HepG2 (cell line): ENCODE results near the gene IMP3. TPM values are rescaled to one million over a fixed set of nuclear protein-coding genes. Genes with fewer than 3 reads are reported as not detected.

Experiments
- ATAC-seq: fragments of 200-7000 bp; cut with Tn5 transposase; 3 replicates; pipeline ENCODE4 v1.9.1; 2020; ENCODE audit warnings: mild to moderate bottlenecking, moderate library complexity
- BruUV-seq: library from RNA; stranded (reverse); fragments of 400-500 nt; replicated peaks from 2 replicates; lab custom pipeline; 2021; lab: Mats Ljungman, UMichigan
- CTCF ChIA-PET: fragments of 300-600 bp; formaldehyde crosslinking; extraction: SDS; loops from one replicate; lab custom pipeline; 2021; ENCODE audit warnings: low total read pairs, inconsistent platforms, low intra/inter-chr PET ratio; lab: Yijun Ruan, JAX
- POLR2A ChIA-PET: fragments of 350-600 bp; sonication (Branson Sonifier 250); formaldehyde crosslinking; loops from one replicate; lab custom pipeline; 2020; ENCODE audit warnings: antibody characterized with exemption, inconsistent platforms; lab: Yijun Ruan, JAX
- DNase-seq: peaks from one replicate; pipeline ENCODE4 v3.0.0-alpha.2; 2015; ENCODE audit warnings: low spot score
- FAIRE-seq: peaks from 3 replicates; lab custom pipeline; 2011; peaks lifted over from hg19 to GRCh38; lab: Jason Lieb, UNC
- H2AFZ ChIP-seq: one replicate; pipeline ENCODE4 v1.6.1; 2011; ENCODE audit warnings: low read length, inconsistent platforms
- H3K27ac ChIP-seq: fragments of 300-600 bp; 3 replicates; pipeline ENCODE4 v1.8.0; 2011; ENCODE audit warnings: mixed run types, mild to moderate bottlenecking, mixed read lengths, low read length, inconsistent platforms; ENCODE audit not compliant: insufficient read depth; ENCODE audit errors: extremely low read length
- H3K27me3 ChIP-seq, 2 experiments: fragments of 200-600 bp in 1 of 2; 2 replicates in 1 of 2; 3 replicates in 1 of 2; pipeline versions ENCODE4 v1.6.0 to v1.8.0; 2011; ENCODE audit warnings: low read length in 2 of 2, mild to moderate bottlenecking in 2 of 2, moderate library complexity in 2 of 2, inconsistent platforms in 1 of 2; ENCODE audit not compliant: insufficient read depth in 2 of 2, control insufficient read depth in 1 of 2
- H3K36me3 ChIP-seq, 2 experiments: fragments of 200-600 bp in 1 of 2; replicated peaks in 1 of 2; 2 replicates in 1 of 2; 3 replicates in 1 of 2; pipeline versions ENCODE4 v1.5.1 to v1.8.0; 2011; ENCODE audit warnings: low read length in 2 of 2, inconsistent platforms in 1 of 2; ENCODE audit not compliant: insufficient read depth in 2 of 2, control insufficient read depth in 1 of 2
- H3K4me1 ChIP-seq: 2 replicates; pipeline ENCODE4 v1.5.1; 2012; ENCODE audit warnings: low read length, inconsistent platforms; ENCODE audit not compliant: insufficient read depth
- H3K4me2 ChIP-seq: 2 replicates; pipeline ENCODE4 v1.6.0; 2011; ENCODE audit warnings: low read depth, low read length, inconsistent platforms
- H3K4me3 ChIP-seq, 3 experiments: fragments of 200-600 bp in 1 of 3; sonication (generic), shearing (Covaris generic) in 1 of 3; replicated peaks in 1 of 3; 2 replicates each; pipeline ENCODE4 v1.5.1; 2011 to 2016; ENCODE audit warnings: low read length in 3 of 3, inconsistent platforms in 2 of 3, low read depth in 2 of 3, mild to moderate bottlenecking in 2 of 3, control low read depth in 1 of 3, mixed read lengths in 1 of 3; ENCODE audit not compliant: insufficient read depth in 1 of 3
- H3K79me2 ChIP-seq: one replicate; pipeline ENCODE4 v1.6.1; 2011; ENCODE audit warnings: low read length, inconsistent platforms; ENCODE audit not compliant: insufficient read depth
- H3K9ac ChIP-seq: 2 replicates; pipeline ENCODE4 v1.6.0; 2011; ENCODE audit warnings: mild to moderate bottlenecking, low read depth, low read length, inconsistent platforms; ENCODE audit not compliant: insufficient read depth
- H3K9me3 ChIP-seq: 2 replicates; pipeline ENCODE4 v1.5.1; 2012; ENCODE audit warnings: mild to moderate bottlenecking, low read length
- H4K20me1 ChIP-seq: 2 replicates; pipeline ENCODE4 v1.6.0; 2011; ENCODE audit warnings: inconsistent platforms, mild to moderate bottlenecking, low read length, moderate library complexity; ENCODE audit not compliant: insufficient read depth
- IRF2 ChIP-seq: IDR thresholded peaks from 2 replicates; pipeline ENCODE4 v1.6.1; 2018; ENCODE audit warnings: missing genetic modification reagents, missing compliant biosample characterization
- MAF1 ChIP-seq: sonication (generic); formaldehyde crosslinking; IDR thresholded peaks from 2 replicates; pipeline ENCODE4 v1.5.0; 2020; ENCODE audit warnings: missing genetic modification reagents, borderline replicate concordance
- MED13 ChIP-seq: sonication (generic); formaldehyde crosslinking; IDR thresholded peaks from 2 replicates; pipeline ENCODE4 v1.5.0; 2020; ENCODE audit warnings: missing genetic modification reagents
- ZFP36L1 ChIP-seq: sonication (generic); formaldehyde crosslinking; IDR thresholded peaks from 2 replicates; pipeline ENCODE4 v1.8.0; 2022; ENCODE audit warnings: mild to moderate bottlenecking, missing genetic modification reagents, moderate library complexity
- ZFY ChIP-seq: sonication (generic); formaldehyde crosslinking; IDR thresholded peaks from 2 replicates; pipeline ENCODE4 v1.4.0; 2020; ENCODE audit warnings: missing genetic modification reagents
- ZNF136 ChIP-seq: sonication (generic); formaldehyde crosslinking; IDR thresholded peaks from 2 replicates; pipeline ENCODE4 v1.8.1; 2022; ENCODE audit warnings: low read depth, mild to moderate bottlenecking, moderate library complexity, missing genetic modification reagents
- ZNF350 ChIP-seq: sonication (generic); formaldehyde crosslinking; IDR thresholded peaks from 2 replicates; pipeline ENCODE4 v1.4.0; 2020; ENCODE audit warnings: mild to moderate bottlenecking, low read depth, missing genetic modification reagents, borderline replicate concordance
- ZNF773 ChIP-seq: sonication (generic); formaldehyde crosslinking; IDR thresholded peaks from 2 replicates; pipeline ENCODE4 v1.4.0; 2020; ENCODE audit warnings: missing genetic modification reagents, borderline replicate concordance
- WGBS: methylation state at CpG from one replicate; pipeline ENCODE4 v1.1.6; 2017; ENCODE audit warnings: low lambda C conversion rate; 5-methylcytosine and 5-hydroxymethylcytosine counted together
- in situ Hi-C: cut with HindIII; loops from 2 replicates; pipeline ENCODE4 v1.10.0; 2017; ENCODE audit warnings: low pct_unique_long_range_greater_than_20kb; ENCODE audit not compliant: extremely low pct_ligation_motif_present
- intact Hi-C: fragments of 100-400 bp; cut with micrococcal nuclease; formaldehyde crosslinking; loops from one replicate; pipeline ENCODE4 v1.10.0; 2022; ENCODE audit not compliant: unreplicated experiment
- polyA plus RNA-seq, 8 experiments: library from polyadenylated mRNA; depleted of rRNA in 3 of 8; stranded (reverse) in 7 of 8; unstranded in 1 of 8; fragments of >200 nt; fragmentation: Illumina TruSeq in 4 of 8; extraction: Trizol in 4 of 8; gene quantifications; 2 replicates each; pipeline versions ENCODE4 v1.2.1 to v1.2.3, GENCODE V29; 2011 to 2016; ENCODE audit warnings: low read depth in 4 of 8, missing spikeins in 1 of 8, mixed read lengths in 1 of 8; ENCODE audit not compliant: insufficient read depth in 1 of 8
- total RNA-seq, 5 experiments: library from RNA; depleted of rRNA; stranded (reverse); fragments of >200 nt; fragmentation: Illumina TruSeq; extraction: Trizol; gene quantifications; 2 replicates each; pipeline ENCODE4 v1.2.3, GENCODE V29; 2016; ENCODE audit warnings: low read depth in 1 of 5
- TF ChIP-seq, protein P1 (sequence below): sonication (generic); formaldehyde crosslinking; IDR thresholded peaks from 2 replicates; pipeline ENCODE4 v1.5.0; 2020; ENCODE audit warnings: missing genetic modification reagents

Gene IMP3
- total and polyA plus RNA-seq, 2 of the 13 experiments (the other 11 are each of a cell fraction or from before 2014, with no cell fraction given) = 38.3 to 143 TPM

DNA sequence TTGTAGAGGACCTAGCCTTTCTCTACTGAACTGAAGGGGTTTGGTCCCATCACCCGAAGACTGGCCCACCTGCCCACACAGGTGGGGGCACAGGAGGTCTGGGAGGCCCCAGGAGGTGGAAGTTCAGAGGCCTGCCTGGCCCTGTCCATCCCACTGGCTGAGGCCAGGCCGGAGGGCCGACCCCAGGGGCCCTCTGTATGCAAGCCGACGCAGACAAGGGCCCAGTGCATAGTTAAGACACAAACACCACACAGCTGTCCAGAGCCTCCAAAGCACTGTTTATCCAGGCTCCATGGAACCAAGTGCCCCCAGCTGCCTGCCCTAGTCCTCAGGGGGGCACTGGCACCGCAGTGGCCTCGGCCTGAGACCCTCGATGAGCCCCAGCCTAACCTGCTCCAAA lies 34.3 kb upstream of the IMP3 start:
- BruUV-seq = no TSS peak
- Histone ChIP-seq H3K79me2 (no peaks in the 10 kb centered on the region), H3K27ac (no peak overlapping the region), H3K36me3 (no peaks in the 10 kb centered on the region), H3K4me1 (peaks cover 54% of the 10 kb centered on the region), H3K4me3 (no peak overlapping the region), H3K9ac (no peak overlapping the region), H3K4me2 (peak overlapping the region; percentile 1; the same call in 1 of the 2 replicates), H3K27me3 (peaks cover 4 to 42% of the 10 kb centered on the region in 2 experiments; a peak in 3 of 5 replicates), H4K20me1 (no peaks in the 10 kb centered on the region), H3K9me3 (no peaks in the 10 kb centered on the region), H2AFZ (no peak overlapping the region)
- TF ChIP-seq IRF2 (CRISPR knock-in tag) (no peak), ZNF350 (CRISPR knock-in tag) (no peak), ZNF773 (CRISPR knock-in tag) (no peak), ZFP36L1 (no peak), ZNF136 (no peak), MED13 (no peak), ZFY (CRISPR knock-in tag) (no peak), MAF1 (CRISPR knock-in tag) (no peak)
- TF ChIP-seq, protein P1, sequence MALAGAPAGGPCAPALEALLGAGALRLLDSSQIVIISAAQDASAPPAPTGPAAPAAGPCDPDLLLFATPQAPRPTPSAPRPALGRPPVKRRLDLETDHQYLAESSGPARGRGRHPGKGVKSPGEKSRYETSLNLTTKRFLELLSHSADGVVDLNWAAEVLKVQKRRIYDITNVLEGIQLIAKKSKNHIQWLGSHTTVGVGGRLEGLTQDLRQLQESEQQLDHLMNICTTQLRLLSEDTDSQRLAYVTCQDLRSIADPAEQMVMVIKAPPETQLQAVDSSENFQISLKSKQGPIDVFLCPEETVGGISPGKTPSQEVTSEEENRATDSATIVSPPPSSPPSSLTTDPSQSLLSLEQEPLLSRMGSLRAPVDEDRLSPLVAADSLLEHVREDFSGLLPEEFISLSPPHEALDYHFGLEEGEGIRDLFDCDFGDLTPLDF (CRISPR knock-in tag) = no peak
- POLR2A ChIA-PET = interaction anchor here (1.4 to 2.3 kb wide), 2 partner anchors 27 kb away, joined by 5 to 7 read pairs; partner anchors contain the start of gene SNX33
- in situ Hi-C loops (no loop called here), intact Hi-C loops (no loop called here)
- no CpG with 5 or more reads among the region's 8 CpGs for WGBS
- ATAC-seq = no peak
- DNase-seq = no peak
- FAIRE-seq = no peak
- CTCF ChIA-PET = no interaction called here
